HG02642 (cell line): ENCODE results near the gene TRIM37.

ENCODE experiments used
- ATAC-seq: cut with Tn5 transposase; IDR thresholded peaks from one replicate; pipeline ENCODE4 v1.9.1; 2021; ENCODE audit warnings: mild to moderate bottlenecking; ENCODE audit not compliant: unreplicated experiment, poor library complexity

The TRIM37 gene

GRCh38 chr17:59046192-59046591 lies 60.5 kb downstream of the TRIM37 start:
- no peak for ATAC-seq

DNA sequence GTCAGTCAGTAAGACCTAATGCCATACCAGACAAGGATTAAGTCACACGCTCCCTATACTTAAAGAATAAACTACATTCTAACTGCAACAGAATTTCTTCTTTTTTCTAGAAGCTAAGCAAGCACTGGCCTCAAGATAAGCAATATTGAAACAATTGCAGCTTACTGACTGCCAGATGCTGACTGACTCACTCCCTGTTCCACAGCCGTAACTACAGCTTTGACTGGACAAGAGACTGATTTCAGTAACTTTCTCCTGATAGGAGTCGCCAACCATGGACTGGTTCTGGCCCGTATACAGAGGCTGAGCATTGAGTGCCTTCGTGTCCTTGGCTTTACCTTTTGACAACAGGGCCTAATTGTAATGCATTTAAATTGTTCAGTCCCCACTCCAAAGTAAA lies 67.9 kb downstream of the TRIM37 start:
- no peak for ATAC-seq

DNA sequence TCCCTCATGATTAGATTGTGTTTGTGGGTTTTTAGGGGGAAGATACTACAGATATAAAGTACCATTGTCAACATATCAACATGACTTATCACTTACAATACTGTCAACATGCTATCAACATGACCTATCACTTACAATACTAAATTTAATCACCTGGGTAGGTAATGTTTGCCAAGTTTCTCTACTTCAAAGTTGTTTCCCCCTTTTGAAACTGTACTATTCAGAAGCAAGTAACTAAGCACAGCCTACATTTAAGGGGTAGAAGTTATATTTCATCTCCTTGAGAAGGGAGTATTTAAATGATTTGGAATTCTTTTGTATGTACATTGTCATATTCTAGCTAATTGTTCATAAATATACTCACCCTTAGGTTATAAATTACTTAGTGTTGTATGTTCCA lies 68.7 kb downstream of the TRIM37 start:
- ATAC-seq, result no peak

DNA sequence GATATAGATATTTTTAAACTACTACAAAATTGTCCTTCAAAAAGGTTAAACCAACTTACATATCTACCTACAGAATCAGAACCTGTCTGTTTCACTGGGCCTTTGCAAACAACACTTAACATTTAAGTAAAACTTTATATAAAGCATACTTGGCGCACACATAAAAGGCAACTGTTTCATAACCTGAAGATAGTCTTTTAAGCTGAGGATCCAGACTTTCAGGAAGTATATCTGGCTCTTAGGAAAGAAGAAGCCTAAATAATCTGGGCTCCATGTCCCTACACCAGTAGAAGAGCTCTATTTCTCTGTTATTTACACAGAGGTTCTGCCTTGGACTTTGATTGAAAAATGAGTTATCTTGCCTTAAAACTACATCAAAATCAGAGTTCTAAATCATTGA lies 75.9 kb downstream of the TRIM37 start:
- no peak for ATAC-seq

GRCh38 chr17:59028328-59028727 lies 78.4 kb downstream of the TRIM37 start:
- ATAC-seq, result no peak

GRCh38 chr17:59027750-59028149 lies 78.9 kb downstream of the TRIM37 start:
- no peak for ATAC-seq

GRCh38 chr17:59026176-59026939 lies 80.3 kb downstream of the TRIM37 start:
- no peak for ATAC-seq

DNA sequence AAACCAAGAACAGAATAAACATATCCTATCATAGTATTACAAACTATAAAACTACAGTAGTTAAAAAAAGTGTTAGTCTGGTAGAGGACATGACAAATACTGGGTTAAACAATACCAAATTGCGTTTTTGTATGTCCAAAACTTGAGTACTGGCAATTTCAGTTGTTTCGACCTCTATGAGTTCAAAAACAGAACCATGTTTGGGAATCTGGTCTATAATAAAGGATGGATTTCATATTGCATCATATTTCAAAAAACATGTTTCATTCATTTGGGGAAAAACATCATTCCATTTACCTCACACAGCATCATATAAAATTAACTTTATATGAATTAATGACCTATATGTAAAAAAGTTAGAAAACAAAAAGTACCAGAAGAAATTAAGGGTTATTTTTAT lies 81.8 kb downstream of the TRIM37 start:
- no peak for ATAC-seq

GRCh38 chr17:59018019-59018418 lies 88.7 kb downstream of the TRIM37 start:
- no peak for ATAC-seq

- no peak for ATAC-seq
Measured at GRCh38 chr17:59011975-59012374, 94.7 kb downstream of the TRIM37 start.

GRCh38 chr17:59010026-59010425 lies 96.7 kb downstream of the TRIM37 start:
- ATAC-seq, result no peak

DNA sequence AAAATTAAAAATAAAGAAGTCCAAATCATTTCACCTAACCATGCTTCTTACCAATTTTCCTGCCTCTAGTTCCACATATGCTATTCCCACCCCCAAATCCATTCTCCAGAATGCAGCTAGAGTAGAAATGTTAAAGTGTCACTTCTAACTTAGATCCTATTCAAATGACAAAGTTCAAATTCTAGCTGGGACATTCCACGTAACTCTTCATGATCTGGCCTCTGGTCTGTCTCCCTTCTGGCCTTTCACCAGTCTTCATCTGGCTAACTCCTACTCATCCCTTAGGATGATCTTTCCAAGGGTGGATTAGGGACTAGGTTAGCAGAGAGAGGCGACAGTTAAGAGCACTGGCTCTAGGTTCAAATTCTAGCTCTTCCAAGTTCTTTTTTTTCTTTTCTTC lies 97.9 kb downstream of the TRIM37 start:
- ATAC-seq, result no peak

DNA sequence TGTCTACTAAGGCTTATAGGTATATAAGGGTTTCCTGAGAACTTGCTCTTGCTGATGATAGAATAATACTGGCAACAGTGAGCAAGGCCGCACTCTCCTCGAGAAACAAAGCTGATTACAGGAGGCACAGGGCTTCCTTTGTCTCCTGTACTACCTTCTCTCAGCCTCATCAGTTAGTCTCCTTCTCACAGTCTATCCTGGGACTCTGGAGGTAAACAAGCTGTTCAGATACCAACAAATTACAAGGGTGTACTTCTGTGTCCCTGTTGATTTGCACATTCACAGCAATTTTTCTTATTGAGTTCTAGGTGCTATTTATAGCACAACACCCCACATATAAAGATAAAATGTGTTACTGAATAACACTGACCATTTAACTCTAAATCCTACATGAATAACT lies 98.7 kb downstream of the TRIM37 start:
- no peak for ATAC-seq

DNA sequence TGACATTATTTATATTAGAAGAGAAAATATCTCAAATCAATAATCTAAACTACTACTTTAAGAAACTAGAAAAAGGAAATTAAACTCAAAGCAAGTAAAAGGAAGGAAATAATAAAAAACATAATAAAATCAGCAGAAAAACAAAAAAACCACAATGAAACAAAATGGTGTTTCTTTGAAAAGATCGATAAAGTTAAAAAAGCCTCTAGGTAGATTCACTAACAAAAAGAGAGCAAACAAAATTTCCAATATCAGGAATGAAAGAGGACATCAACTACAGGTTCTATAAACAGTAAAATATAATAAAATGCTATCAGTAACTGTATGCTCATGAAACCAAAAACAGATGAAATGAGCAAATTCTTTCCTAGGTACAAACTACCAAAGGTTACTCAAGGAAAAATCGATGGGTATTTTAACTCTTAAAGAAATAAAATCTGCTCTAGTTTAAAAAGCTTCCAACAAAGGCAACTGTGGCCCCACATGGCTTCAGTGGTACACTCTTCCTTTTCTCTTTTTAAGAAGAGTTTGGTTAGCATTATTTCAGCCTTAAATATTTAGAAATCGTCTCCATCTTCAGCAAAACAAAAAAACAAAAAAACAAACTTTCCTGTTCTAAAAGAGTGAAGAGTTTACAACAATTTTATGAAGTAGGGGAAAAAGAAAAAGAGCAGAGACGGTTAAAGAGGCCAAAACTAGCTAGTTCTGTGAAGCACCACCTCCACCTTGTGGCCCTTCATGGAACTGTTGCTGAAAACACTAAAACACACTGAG lies 102.2 kb downstream of the TRIM37 start:
- no peak for ATAC-seq

GRCh38 chr17:59003860-59004259 lies 102.8 kb downstream of the TRIM37 start:
- no peak for ATAC-seq

DNA sequence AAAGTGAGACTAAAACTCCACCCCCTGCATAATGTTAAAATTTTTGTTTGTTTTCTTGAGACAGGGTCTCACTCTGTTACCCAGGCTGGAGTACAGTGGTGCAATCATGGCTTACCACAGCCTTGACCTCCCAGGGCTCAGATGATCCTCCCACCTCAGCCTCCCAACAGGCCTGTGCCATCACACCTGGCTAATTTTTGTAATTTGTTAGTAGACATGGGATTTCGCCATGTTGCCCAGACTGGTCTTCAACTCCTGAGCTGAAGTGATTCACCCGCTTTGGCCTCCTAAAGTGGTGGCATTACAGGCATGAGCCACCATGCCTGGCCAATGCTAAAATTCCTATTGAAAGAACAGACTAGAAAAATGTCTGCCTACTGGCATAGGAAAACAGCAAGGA lies 103.8 kb downstream of the TRIM37 start:
- no peak for ATAC-seq

GRCh38 chr17:59002126-59002525 lies 104.6 kb downstream of the TRIM37 start:
- ATAC-seq, result no peak

DNA sequence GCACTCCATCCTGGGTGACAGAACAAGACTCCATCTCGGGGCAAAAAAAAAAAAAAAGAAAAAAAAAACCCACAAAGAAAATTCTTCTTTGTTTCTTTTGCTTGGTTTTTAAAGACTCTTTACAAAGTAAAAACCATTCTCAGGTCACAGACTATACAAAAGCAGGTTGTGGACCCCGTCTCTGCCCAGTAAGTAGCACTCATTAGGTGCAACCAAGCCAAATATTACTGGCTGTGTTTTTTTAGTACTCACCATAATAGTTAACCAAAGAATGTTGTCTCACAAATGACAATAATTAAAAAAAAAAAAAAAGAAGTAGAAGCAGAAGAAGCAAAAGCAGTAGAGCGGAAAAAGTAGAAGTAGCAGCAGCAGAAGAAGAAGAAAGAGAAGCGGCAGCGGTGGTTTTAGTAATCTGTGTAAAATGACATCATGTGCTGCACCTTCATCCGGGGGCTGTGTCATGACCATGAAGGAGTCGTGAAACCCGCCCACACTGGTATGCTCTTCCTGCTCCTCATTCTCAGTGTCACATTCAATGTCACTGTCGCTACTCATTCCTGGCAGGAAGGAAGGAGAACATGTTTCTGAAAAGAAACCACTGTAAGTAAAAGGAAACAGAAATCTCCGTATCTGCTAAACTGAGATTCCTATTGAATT lies 105.4 kb downstream of the TRIM37 start:
- ATAC-seq, result peak; percentile 96

- no peak for ATAC-seq
Measured at GRCh38 chr17:59000022-59000421, 106.7 kb downstream of the TRIM37 start.

DNA sequence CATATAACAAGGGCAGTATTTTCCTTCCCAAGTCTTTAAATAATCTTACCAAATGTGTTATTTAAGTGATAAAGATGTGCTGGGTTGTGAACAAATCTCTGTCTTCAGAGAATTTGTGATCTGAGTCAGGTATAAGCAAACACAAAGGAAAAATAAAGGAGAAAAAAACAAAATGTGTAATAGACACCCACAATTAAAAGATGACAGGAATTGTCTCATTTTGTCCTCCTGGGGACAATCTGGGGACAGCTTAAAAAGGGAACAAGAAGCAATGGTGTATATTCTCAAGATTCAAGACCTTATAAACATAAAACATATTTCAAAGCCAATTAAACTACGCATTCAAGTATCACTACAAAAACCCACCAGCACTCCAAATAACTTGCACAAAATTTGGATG lies 107.2 kb downstream of the TRIM37 start:
- no peak for ATAC-seq

- no peak for ATAC-seq
Measured at GRCh38 chr17:58998871-58999270, 107.8 kb downstream of the TRIM37 start.
